GM12878 (cell line): ENCODE data around the gene GFOD2. TPM values are rescaled to one million over a fixed set of nuclear protein-coding genes. Genes with fewer than 3 reads are reported as not detected.

Experiments used
- ATAC-seq: fragments of 200-7000 bp; cut with Tn5 transposase; 3 replicates; pipeline ENCODE4 v1.9.1; 2020; ENCODE audit warnings: mild to moderate bottlenecking, moderate library complexity
- BruUV-seq: library from RNA; stranded (reverse); fragments of 400-500 nt; replicated peaks from 2 replicates; lab custom pipeline; 2021; lab: Mats Ljungman, UMichigan
- CTCF ChIA-PET: fragments of 300-600 bp; sonication (Branson Sonifier 250); formaldehyde crosslinking; extraction: SDS; loops from one replicate; lab custom pipeline; 2021; ENCODE audit warnings: inconsistent platforms; lab: Yijun Ruan, JAX
- POLR2A ChIA-PET: fragments of 350-600 bp; formaldehyde crosslinking; extraction: SDS; loops from one replicate; lab custom pipeline; 2021; ENCODE audit warnings: inconsistent platforms; lab: Charles Lee
- RAD21 ChIA-PET: fragments of 300-600 bp; sonication (Branson Sonifier 250); formaldehyde crosslinking; loops from one replicate; lab custom pipeline; 2023; ENCODE audit warnings: antibody characterized with exemption; ENCODE audit not compliant: unreplicated experiment; lab: Charles Lee
- SMC1A ChIA-PET: fragments of 300-600 bp; sonication (Branson Sonifier 250); formaldehyde crosslinking; loops from one replicate; lab custom pipeline; 2023; ENCODE audit not compliant: unreplicated experiment, uncharacterized antibody; lab: Charles Lee
- DNase-seq: peaks from one replicate; pipeline ENCODE4 v3.0.0-alpha.2; 2011; ENCODE audit warnings: low read depth, low spot score
- FAIRE-seq: peaks from 3 replicates; lab custom pipeline; 2011; peaks lifted over from hg19 to GRCh38; lab: Jason Lieb, UNC
- H2AFZ ChIP-seq: 2 replicates; pipeline ENCODE4 v1.6.0; 2011; ENCODE audit warnings: low read depth, low read length, control low read depth; ENCODE audit not compliant: control insufficient read depth
- H3K27ac ChIP-seq: 2 replicates; pipeline ENCODE4 v1.5.1; 2011; ENCODE audit warnings: control low read depth; ENCODE audit not compliant: control insufficient read depth, insufficient read depth
- H3K27me3 ChIP-seq, 2 experiments: replicated peaks in 1 of 2; 2 replicates each; pipeline versions ENCODE4 v1.6.0 to v1.6.1; 2011; ENCODE audit warnings: low read length in 1 of 2; ENCODE audit not compliant: control insufficient read depth in 2 of 2, insufficient read depth in 2 of 2
- H3K36me3 ChIP-seq, 2 experiments: 2 replicates each; pipeline ENCODE4 v1.5.1; 2011; ENCODE audit warnings: low read length in 1 of 2; ENCODE audit not compliant: control insufficient read depth in 2 of 2, insufficient read depth in 2 of 2
- H3K4me1 ChIP-seq: 2 replicates; pipeline ENCODE4 v1.6.1; 2011; ENCODE audit warnings: mild to moderate bottlenecking, low read length, moderate library complexity, mixed read lengths; ENCODE audit not compliant: control insufficient read depth, insufficient read depth
- H3K4me2 ChIP-seq: 2 replicates; pipeline ENCODE4 v1.6.0; 2011; ENCODE audit warnings: control low read depth; ENCODE audit not compliant: control insufficient read depth, insufficient read depth
- H3K4me3 ChIP-seq: fragments of 200-600 bp; sonication (generic); 2 replicates; pipeline ENCODE4 v1.5.1; 2016
- H3K79me2 ChIP-seq: 2 replicates; pipeline ENCODE4 v1.6.0; 2011; ENCODE audit warnings: low read length; ENCODE audit not compliant: control insufficient read depth, insufficient read depth
- H3K9ac ChIP-seq: 2 replicates; pipeline ENCODE4 v1.8.0; 2011; ENCODE audit warnings: low read length, control low read depth, mixed read lengths; ENCODE audit not compliant: control insufficient read depth, insufficient read depth
- H3K9me3 ChIP-seq: replicated peaks from 3 replicates; pipeline ENCODE4 v1.5.1; 2011; ENCODE audit warnings: mild to moderate bottlenecking, low read length; ENCODE audit not compliant: control insufficient read depth, insufficient read depth
- H4K20me1 ChIP-seq: 2 replicates; pipeline ENCODE4 v1.6.0; 2011; ENCODE audit not compliant: control insufficient read depth, insufficient read depth
- ATF7 ChIP-seq: fragments of 450-650 bp; IDR thresholded peaks from 2 replicates; pipeline ENCODE4 v1.6.1; 2016; ENCODE audit warnings: low read depth, mild to moderate bottlenecking
- DPF2 ChIP-seq: fragments of 450-650 bp; IDR thresholded peaks from 2 replicates; pipeline ENCODE4 v1.6.1; 2017; ENCODE audit warnings: mild to moderate bottlenecking
- ETV6 ChIP-seq, 2 experiments: fragments of 450-650 bp in 1 of 2; IDR thresholded peaks in 1 of 2; conservative IDR thresholded peaks in 1 of 2; 2 replicates each; pipeline ENCODE4 v1.6.1; 2014; ENCODE audit warnings: antibody characterized with exemption in 1 of 2, borderline replicate concordance in 1 of 2, low read depth in 1 of 2, mild to moderate bottlenecking in 1 of 2, moderate library complexity in 1 of 2
- KAT2A ChIP-seq: conservative IDR thresholded peaks from 2 replicates; pipeline ENCODE4 v1.6.1; 2011; ENCODE audit warnings: low read depth, low read length; ENCODE audit not compliant: control insufficient read depth
- MYC ChIP-seq: IDR thresholded peaks from 2 replicates; pipeline ENCODE4 v1.6.1; 2011; ENCODE audit warnings: mild to moderate bottlenecking, low read length, moderate library complexity, inconsistent platforms; ENCODE audit not compliant: insufficient read depth, insufficient replicate concordance, insufficient read length, severe bottlenecking
- SIN3A ChIP-seq: IDR thresholded peaks from 2 replicates; pipeline ENCODE4 v1.6.1; 2012; ENCODE audit warnings: low read depth, low read length, improper control_type of control experiment
- WRNIP1 ChIP-seq: IDR thresholded peaks from 2 replicates; pipeline ENCODE4 v1.6.1; 2011; ENCODE audit warnings: low read depth, low read length, improper control_type of control experiment, borderline replicate concordance
- WGBS: methylation state at CpG from one replicate; pipeline ENCODE4 v1.1.6; 2016; ENCODE audit warnings: low lambda C conversion rate; ENCODE audit not compliant: insufficient replicate concordance, insufficient coverage; ENCODE audit errors: missing lambda C conversion rate; 5-methylcytosine and 5-hydroxymethylcytosine counted together
- in situ Hi-C: fragments of 300-500 bp; cut with MboI; formaldehyde crosslinking; loops from 9 replicates; pipeline ENCODE4 v1.14.3; 2018; ENCODE audit warnings: mixed read lengths
- intact Hi-C: fragments of 100-400 bp; cut with micrococcal nuclease; formaldehyde crosslinking; loops from one replicate; pipeline ENCODE4 v1.14.2; 2022; ENCODE audit not compliant: unreplicated experiment
- polyA plus RNA-seq, 11 experiments: library from polyadenylated mRNA; depleted of rRNA in 4 of 11; unstranded in 6 of 11; stranded (reverse) in 5 of 11; fragments of >200 nt; fragmentation: Nextera tagmentation in 4 of 11; fragmentation: Illumina TruSeq in 1 of 11; extraction: Ambion mirVana in 4 of 11; extraction: Trizol in 1 of 11; gene quantifications; 1 replicate in 1 of 11; 2 replicates in 10 of 11; pipeline versions ENCODE4 v1.2.1 to v1.2.3, GENCODE V29; 2011 to 2016; ENCODE audit warnings: inconsistent platforms in 2 of 11, missing spikeins in 2 of 11, low read depth in 1 of 11
- total RNA-seq, 4 experiments: library from RNA; depleted of rRNA in 3 of 4; stranded (reverse); fragments of >200 nt in 3 of 4; fragmentation: Illumina TruSeq in 1 of 4; extraction: Trizol in 1 of 4; gene quantifications; 2 replicates each; pipeline versions ENCODE4 v1.2.1 to v1.2.3, GENCODE V29; 2013 to 2021
- TF ChIP-seq, protein P1 (sequence below): IDR thresholded peaks from 2 replicates; pipeline ENCODE4 v1.6.1; 2012; ENCODE audit warnings: improper control_type of control experiment, low read depth, low read length; ENCODE audit not compliant: insufficient replicate concordance

The GFOD2 gene
- total and polyA plus RNA-seq, 10 of the 15 experiments (the other 5 are each of a cell fraction or from before 2014, with no cell fraction given): 2.0 to 15.9 (median 12.0) TPM

GRCh38 chr16:67707790-67708189 lies 11.3 kb downstream of the GFOD2 start:
- Histone ChIP-seq H3K4me3 (no peak overlapping the region), H3K9me3 (no peaks in the 10 kb centered on the region), H3K36me3 (peaks cover 0 to 5% of the 10 kb centered on the region in 2 experiments; a peak in 1 of 4 replicates), H3K4me2 (no peak overlapping the region), H3K9ac (no peak overlapping the region), H3K27me3 (no peaks in the 10 kb centered on the region), H3K27ac (no peak overlapping the region), H3K79me2 (no peaks in the 10 kb centered on the region; the same call in none of the 2 replicates), H2AFZ (no peak overlapping the region), H4K20me1 (no peaks in the 10 kb centered on the region), H3K4me1 (no peaks in the 10 kb centered on the region; the same call in 1 of the 2 replicates)
- in situ Hi-C loops (no loop called here), intact Hi-C loops (no loop called here)
- ChIA-PET SMC1A (interaction anchor here (1.5 kb wide), 1 partner anchor 10 kb away, joined by 4 read pairs; no protein-coding TSS in a partner anchor), POLR2A (no interaction called here), RAD21 (no interaction called here), CTCF (interaction anchor here (0.8 kb wide), 1 partner anchor 227 kb away, joined by 3 read pairs; the partner anchor contains the start of gene ATP6V0D1)
- FAIRE-seq (no peak), ATAC-seq (no peak), DNase-seq (no peak)
- no TSS peak for BruUV-seq
- 99% methylated on average over 5 of the region's 5 CpGs for WGBS
- no peak for TF ChIP-seq DPF2
- TF ChIP-seq ATF7: no peak
- no peak for TF ChIP-seq KAT2A
- TF ChIP-seq ETV6 (conservative IDR thresholded peaks at IDR 0.05 in 1 of 2, IDR thresholded peaks at IDR 0.05 in 1 of 2; ENCODE audit: borderline replicate concordance in 1 of 2, low read depth in 1 of 2): no peak

GRCh38 chr16:67707210-67707609 lies 11.9 kb downstream of the GFOD2 start:
- H2AFZ ChIP-seq: no peak overlapping the region
- no peak for DNase-seq

More at GRCh38 chr16:67707210-67707609, 11.9 kb downstream of the GFOD2 start:
- ChIA-PET CTCF (no interaction called here), POLR2A (no interaction called here), SMC1A (no interaction called here), RAD21 (no interaction called here)
- in situ Hi-C loops: no loop called here
- Histone ChIP-seq H3K4me3 (no peak overlapping the region), H3K79me2 (no peaks in the 10 kb centered on the region; the same call in none of the 2 replicates), H3K27ac (no peak overlapping the region), H3K9ac (no peak overlapping the region), H3K9me3 (no peaks in the 10 kb centered on the region), H4K20me1 (no peaks in the 10 kb centered on the region), H3K4me1 (no peaks in the 10 kb centered on the region; the same call in 1 of the 2 replicates), H3K36me3 (peaks cover 0 to 5% of the 10 kb centered on the region in 2 experiments; a peak in 1 of 4 replicates), H3K4me2 (no peak overlapping the region), H3K27me3 (no peaks in the 10 kb centered on the region)
- FAIRE-seq (no peak), ATAC-seq (no peak)
- TF ChIP-seq WRNIP1 (no peak), MYC (no peak), DPF2 (no peak), SIN3A (no peak)
- TF ChIP-seq, protein P1, sequence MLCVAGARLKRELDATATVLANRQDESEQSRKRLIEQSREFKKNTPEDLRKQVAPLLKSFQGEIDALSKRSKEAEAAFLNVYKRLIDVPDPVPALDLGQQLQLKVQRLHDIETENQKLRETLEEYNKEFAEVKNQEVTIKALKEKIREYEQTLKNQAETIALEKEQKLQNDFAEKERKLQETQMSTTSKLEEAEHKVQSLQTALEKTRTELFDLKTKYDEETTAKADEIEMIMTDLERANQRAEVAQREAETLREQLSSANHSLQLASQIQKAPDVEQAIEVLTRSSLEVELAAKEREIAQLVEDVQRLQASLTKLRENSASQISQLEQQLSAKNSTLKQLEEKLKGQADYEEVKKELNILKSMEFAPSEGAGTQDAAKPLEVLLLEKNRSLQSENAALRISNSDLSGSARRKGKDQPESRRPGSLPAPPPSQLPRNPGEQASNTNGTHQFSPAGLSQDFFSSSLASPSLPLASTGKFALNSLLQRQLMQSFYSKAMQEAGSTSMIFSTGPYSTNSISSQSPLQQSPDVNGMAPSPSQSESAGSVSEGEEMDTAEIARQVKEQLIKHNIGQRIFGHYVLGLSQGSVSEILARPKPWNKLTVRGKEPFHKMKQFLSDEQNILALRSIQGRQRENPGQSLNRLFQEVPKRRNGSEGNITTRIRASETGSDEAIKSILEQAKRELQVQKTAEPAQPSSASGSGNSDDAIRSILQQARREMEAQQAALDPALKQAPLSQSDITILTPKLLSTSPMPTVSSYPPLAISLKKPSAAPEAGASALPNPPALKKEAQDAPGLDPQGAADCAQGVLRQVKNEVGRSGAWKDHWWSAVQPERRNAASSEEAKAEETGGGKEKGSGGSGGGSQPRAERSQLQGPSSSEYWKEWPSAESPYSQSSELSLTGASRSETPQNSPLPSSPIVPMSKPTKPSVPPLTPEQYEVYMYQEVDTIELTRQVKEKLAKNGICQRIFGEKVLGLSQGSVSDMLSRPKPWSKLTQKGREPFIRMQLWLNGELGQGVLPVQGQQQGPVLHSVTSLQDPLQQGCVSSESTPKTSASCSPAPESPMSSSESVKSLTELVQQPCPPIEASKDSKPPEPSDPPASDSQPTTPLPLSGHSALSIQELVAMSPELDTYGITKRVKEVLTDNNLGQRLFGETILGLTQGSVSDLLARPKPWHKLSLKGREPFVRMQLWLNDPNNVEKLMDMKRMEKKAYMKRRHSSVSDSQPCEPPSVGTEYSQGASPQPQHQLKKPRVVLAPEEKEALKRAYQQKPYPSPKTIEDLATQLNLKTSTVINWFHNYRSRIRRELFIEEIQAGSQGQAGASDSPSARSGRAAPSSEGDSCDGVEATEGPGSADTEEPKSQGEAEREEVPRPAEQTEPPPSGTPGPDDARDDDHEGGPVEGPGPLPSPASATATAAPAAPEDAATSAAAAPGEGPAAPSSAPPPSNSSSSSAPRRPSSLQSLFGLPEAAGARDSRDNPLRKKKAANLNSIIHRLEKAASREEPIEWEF: no peak
- BruUV-seq: no TSS peak
- 100% methylated on average over 4 of the region's 4 CpGs for WGBS
- intact Hi-C loops: no loop called here
